HEK293 (cell line): ENCODE data around the gene NCOA7.

Experiments
- CTCF ChIP-seq: fragments of 450-650 bp; formaldehyde crosslinking; IDR thresholded peaks from 2 replicates; pipeline ENCODE4 v1.5.1; 2016; ENCODE audit warnings: missing biosample characterization, missing genetic modification characterization
- FEZF1 ChIP-seq: fragments of 450-650 bp; formaldehyde crosslinking; IDR thresholded peaks from 2 replicates; pipeline ENCODE4 v1.5.1; 2016; ENCODE audit warnings: missing biosample characterization, missing genetic modification characterization
- KLF17 ChIP-seq: fragments of 450-650 bp; formaldehyde crosslinking; IDR thresholded peaks from 2 replicates; pipeline ENCODE4 v1.5.1; 2016; ENCODE audit warnings: missing biosample characterization, missing genetic modification characterization
- PRDM10 ChIP-seq: fragments of 450-650 bp; formaldehyde crosslinking; IDR thresholded peaks from 2 replicates; pipeline ENCODE4 v1.5.1; 2016; ENCODE audit warnings: missing biosample characterization, missing genetic modification characterization
- SP7 ChIP-seq: fragments of 450-650 bp; formaldehyde crosslinking; IDR thresholded peaks from 2 replicates; pipeline ENCODE4 v1.5.1; 2016; ENCODE audit warnings: missing biosample characterization, missing genetic modification characterization
- ZNF24 ChIP-seq: fragments of 450-650 bp; formaldehyde crosslinking; IDR thresholded peaks from 2 replicates; pipeline ENCODE4 v1.5.1; 2016; ENCODE audit warnings: missing biosample characterization, missing genetic modification characterization
- ZNF777 ChIP-seq: fragments of 450-650 bp; formaldehyde crosslinking; IDR thresholded peaks from 2 replicates; pipeline ENCODE4 v1.5.1; 2017; ENCODE audit warnings: missing biosample characterization, missing genetic modification characterization, borderline replicate concordance
- ZSCAN30 ChIP-seq: fragments of 450-650 bp; IDR thresholded peaks from 2 replicates; pipeline ENCODE4 v1.5.1; 2018; ENCODE audit warnings: missing biosample characterization, mild to moderate bottlenecking, missing genetic modification characterization, moderate library complexity

- no peak for TF ChIP-seq CTCF (tag by site-specific recombination)
- TF ChIP-seq PRDM10 (tag by site-specific recombination): no peak
- no peak for TF ChIP-seq FEZF1
- TF ChIP-seq ZNF24 (tag by site-specific recombination): no peak
- TF ChIP-seq ZNF777: no peak
- no peak for TF ChIP-seq ZSCAN30 (tag by site-specific recombination)
- TF ChIP-seq KLF17 (tag by site-specific recombination): no peak
- no peak for TF ChIP-seq SP7 (tag by site-specific recombination)
Observed at GRCh38 chr6:125955973-125956372, 165.2 kb downstream of the NCOA7 start.
